Transverse colon (tissue), 4 donors: ENCODE measurements around the gene PRKAG1. TPM values are rescaled to one million over a fixed set of nuclear protein-coding genes. Genes with fewer than 3 reads are reported as not detected.

Experiments
- DNase-seq: peaks from one replicate; pipeline ENCODE4 v3.0.0-alpha.2; 2019
- H3K27ac ChIP-seq, 4 donors: fragments of 200-600 bp; sonication (generic); 2 replicates each; pipeline ENCODE4 v1.5.1; 2016 to 2018; ENCODE audit warnings: inconsistent platforms in 4 of 4
- H3K27me3 ChIP-seq: fragments of 200-600 bp; sonication (generic); 2 replicates; pipeline ENCODE4 v1.5.1; 2017; ENCODE audit warnings: inconsistent platforms
- H3K36me3 ChIP-seq, 4 donors: fragments of 200-600 bp; sonication (generic); 2 replicates each; pipeline ENCODE4 v1.5.1; 2017 to 2019; ENCODE audit warnings: inconsistent platforms in 4 of 4
- H3K4me1 ChIP-seq, 4 donors: fragments of 200-600 bp; sonication (generic); 2 replicates each; pipeline ENCODE4 v1.5.1; 2017 to 2020; ENCODE audit warnings: inconsistent platforms in 4 of 4
- H3K4me3 ChIP-seq, 4 donors: fragments of 200-600 bp; sonication (generic); 1 replicate in 1 of 4; 2 replicates in 3 of 4; pipeline versions ENCODE4 v1.5.1 to v1.6.1; 2017 to 2019; ENCODE audit warnings: inconsistent platforms in 4 of 4
- H3K9me3 ChIP-seq, 2 donors: fragments of 200-600 bp; sonication (generic); 2 replicates each; pipeline ENCODE4 v1.5.1; 2017 to 2019; ENCODE audit warnings: inconsistent platforms in 2 of 2
- EP300 ChIP-seq: sonication (generic); formaldehyde crosslinking; IDR thresholded peaks from one replicate; pipeline ENCODE4 v1.6.1; 2017; ENCODE audit warnings: antibody characterized with exemption, low read depth
- POLR2A ChIP-seq: fragments of 450-650 bp; IDR thresholded peaks from one replicate; pipeline ENCODE4 v1.6.1; 2016; ENCODE audit warnings: antibody characterized with exemption, mild to moderate bottlenecking, moderate library complexity
- POLR2AphosphoS5 ChIP-seq, 3 donors: sonication (generic); formaldehyde crosslinking; IDR thresholded peaks; one replicate each; pipeline ENCODE4 v1.6.1; 2016; ENCODE audit warnings: antibody characterized with exemption in 3 of 3
- WGBS, 2 donors: methylation state at CpG; one replicate each; pipeline ENCODE4 v1.1.5; 2018; ENCODE audit warnings: low coverage in 1 of 2; 5-methylcytosine and 5-hydroxymethylcytosine counted together
- in situ Hi-C, 4 donors: fragments of 200-750 bp; cut with MboI; loops; one replicate each; pipeline versions ENCODE4 v1.15.0 to v1.15.1; 2017; ENCODE audit warnings: low sequenced_read_pairs in 3 of 4, low pct_ligation_motif_present in 1 of 4, low pct_unique_long_range_greater_than_20kb in 1 of 4
- intact Hi-C: fragments of 100-400 bp; cut with DNase I; formaldehyde crosslinking; loops from one replicate; pipeline ENCODE4 v1.15.1; 2023; ENCODE audit warnings: low total_unique reads
- total RNA-seq, 4 donors: library from RNA; depleted of rRNA; stranded (reverse); fragments of >200 nt; gene quantifications; one replicate each; pipeline ENCODE4 v1.1.0, GENCODE V29; 2016
- TF ChIP-seq, protein P1 (sequence below), 5 experiments: fragments of 200-600 bp in 3 of 5; fragments of 450-650 bp in 2 of 5; sonication (generic) in 3 of 5; IDR thresholded peaks; 1 replicate in 2 of 5; 2 replicates in 3 of 5; pipeline ENCODE4 v1.5.1; 2016 to 2017; ENCODE audit warnings: antibody characterized with exemption in 5 of 5, inconsistent platforms in 3 of 5, mild to moderate bottlenecking in 2 of 5, moderate library complexity in 1 of 5

PRKAG1 gene
- total RNA-seq, 4 donors from 2014 or later = 21.7 to 44.0 (median 42.3) TPM

DNA sequence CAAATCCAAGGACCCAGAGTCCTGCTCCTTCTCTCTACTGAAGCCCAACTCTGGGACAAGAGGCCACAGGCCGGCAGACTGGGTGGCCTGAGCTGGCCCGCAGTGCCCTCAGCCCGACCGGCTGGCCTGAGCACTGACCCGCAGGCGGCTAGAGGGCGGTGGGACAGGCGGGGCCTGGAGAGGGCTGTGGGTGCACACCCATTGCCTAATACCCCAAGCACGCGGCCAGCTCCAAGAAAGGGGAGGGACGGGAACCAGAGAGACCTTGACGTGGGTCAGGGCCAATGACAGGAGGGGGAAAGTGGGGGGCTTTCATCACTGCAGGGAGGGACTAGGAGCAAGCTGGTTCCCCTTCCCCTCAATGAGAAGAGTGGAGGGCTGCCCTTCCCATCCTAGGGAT lies 45.0 kb downstream of the PRKAG1 start:
- no peak for DNase-seq
- in situ Hi-C loops = no loop called here
- WGBS, 2 donors = 0 to 20% methylated on average over 2 to 12 of the region's 12 CpGs
- peaks cover 15 to 52% (median 41%) of the 10 kb centered on the region in 4 donors for H3K4me1 ChIP-seq
- no peak overlapping the region for H3K4me3 ChIP-seq
- intact Hi-C loops = no loop called here
- H3K9me3 ChIP-seq = no peaks in the 10 kb centered on the region
- H3K27ac ChIP-seq = no peak overlapping the region
- peaks cover 93% of the 10 kb centered on the region for H3K27me3 ChIP-seq
- no peaks in the 10 kb centered on the region for H3K36me3 ChIP-seq
- TF ChIP-seq EP300 = no peak
- TF ChIP-seq, protein P1, sequence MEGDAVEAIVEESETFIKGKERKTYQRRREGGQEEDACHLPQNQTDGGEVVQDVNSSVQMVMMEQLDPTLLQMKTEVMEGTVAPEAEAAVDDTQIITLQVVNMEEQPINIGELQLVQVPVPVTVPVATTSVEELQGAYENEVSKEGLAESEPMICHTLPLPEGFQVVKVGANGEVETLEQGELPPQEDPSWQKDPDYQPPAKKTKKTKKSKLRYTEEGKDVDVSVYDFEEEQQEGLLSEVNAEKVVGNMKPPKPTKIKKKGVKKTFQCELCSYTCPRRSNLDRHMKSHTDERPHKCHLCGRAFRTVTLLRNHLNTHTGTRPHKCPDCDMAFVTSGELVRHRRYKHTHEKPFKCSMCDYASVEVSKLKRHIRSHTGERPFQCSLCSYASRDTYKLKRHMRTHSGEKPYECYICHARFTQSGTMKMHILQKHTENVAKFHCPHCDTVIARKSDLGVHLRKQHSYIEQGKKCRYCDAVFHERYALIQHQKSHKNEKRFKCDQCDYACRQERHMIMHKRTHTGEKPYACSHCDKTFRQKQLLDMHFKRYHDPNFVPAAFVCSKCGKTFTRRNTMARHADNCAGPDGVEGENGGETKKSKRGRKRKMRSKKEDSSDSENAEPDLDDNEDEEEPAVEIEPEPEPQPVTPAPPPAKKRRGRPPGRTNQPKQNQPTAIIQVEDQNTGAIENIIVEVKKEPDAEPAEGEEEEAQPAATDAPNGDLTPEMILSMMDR (IDR thresholded peaks at IDR 0.05) = no peak
- TF ChIP-seq POLR2A = no peak
- no peak for TF ChIP-seq POLR2AphosphoS5 (IDR thresholded peaks at IDR 0.05)

DNA sequence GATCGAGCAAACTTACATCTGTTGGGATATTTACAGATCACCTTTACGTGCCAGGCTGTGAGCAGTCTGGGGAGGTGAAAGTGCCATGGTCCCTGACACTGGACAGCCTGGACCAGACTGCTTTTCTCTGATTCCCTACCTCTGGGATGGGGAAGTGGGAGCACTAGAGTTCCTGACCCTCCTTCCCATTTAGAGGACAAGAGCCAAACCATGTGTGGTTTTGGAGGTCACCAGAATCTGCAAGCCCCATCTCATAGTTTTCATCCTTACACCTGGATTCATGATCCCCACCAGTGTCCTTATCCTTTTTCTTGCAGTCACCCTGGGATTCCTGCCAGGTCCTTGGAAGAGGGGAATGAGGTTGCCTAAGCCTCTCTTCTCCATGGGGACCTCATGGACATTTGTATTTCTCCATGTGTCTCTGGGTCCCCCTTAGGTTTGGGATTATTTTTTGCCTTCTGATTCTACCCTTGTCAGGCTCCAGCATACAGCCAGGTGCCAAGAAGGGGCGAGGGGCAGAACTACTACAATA lies 45.6 kb downstream of the PRKAG1 start:
- Histone ChIP-seq H3K27me3 (peaks cover 88% of the 10 kb centered on the region), H3K27ac (no peak overlapping the region), H3K4me3 (no peak overlapping the region), H3K4me1 (peaks cover 9 to 46% (median 36%) of the 10 kb centered on the region in 4 donors), H3K9me3 (no peaks in the 10 kb centered on the region), H3K36me3 (no peaks in the 10 kb centered on the region)
- intact Hi-C loops (no loop called here), in situ Hi-C loops (no loop called here)
- TF ChIP-seq, protein P1 (IDR thresholded peaks at IDR 0.05) = no peak
- TF ChIP-seq POLR2AphosphoS5 (IDR thresholded peaks at IDR 0.05) (no peak), POLR2A (no peak), EP300 (no peak)
- no peak for DNase-seq
- WGBS, 2 donors = 29% methylated on average over 3 of the region's 3 CpGs; no CpG with 5 or more reads in 1 of the 2 donors

DNA sequence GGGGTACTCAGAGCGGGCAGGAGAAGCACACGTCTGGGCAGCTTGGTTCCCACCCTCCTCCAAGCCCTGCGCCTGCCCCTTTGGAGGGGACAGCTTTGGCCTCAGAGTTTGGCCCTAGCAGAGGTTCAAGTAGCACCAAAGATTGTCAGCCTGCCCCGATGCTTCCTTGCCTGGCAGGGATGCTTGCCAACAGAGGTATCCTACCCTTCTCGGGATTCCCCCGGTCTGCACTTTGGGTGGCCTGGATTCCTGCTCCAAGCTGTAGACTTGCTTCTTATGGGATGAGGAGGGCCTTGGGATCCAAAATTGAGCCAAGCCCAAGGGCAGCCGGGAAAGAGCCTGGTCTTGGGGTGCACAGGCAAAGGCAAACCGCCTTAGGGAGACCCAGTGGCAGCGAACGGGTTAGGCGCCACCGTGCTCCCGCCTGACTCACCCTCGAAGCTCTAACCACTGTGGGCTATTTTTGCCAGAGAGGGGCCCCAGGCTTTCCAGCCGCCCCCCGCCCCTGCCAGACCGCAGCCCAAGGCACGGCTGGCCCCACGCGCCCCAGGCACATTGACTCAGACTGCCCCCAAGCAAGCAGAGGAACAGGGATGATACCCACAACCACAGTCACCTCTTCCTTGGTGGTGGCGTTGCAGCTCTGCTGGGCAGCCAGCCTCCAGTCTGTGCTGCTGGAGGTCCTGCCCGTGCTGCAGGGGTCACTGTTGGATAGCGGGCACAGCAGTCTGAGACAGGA lies 46.2 kb downstream of the PRKAG1 start:
- in situ Hi-C loops = no loop called here
- no peaks in the 10 kb centered on the region for H3K9me3 ChIP-seq
- WGBS, 2 donors = 19% methylated on average over 12 of the region's 23 CpGs; no CpG with 5 or more reads in 1 of the 2 donors

DNA sequence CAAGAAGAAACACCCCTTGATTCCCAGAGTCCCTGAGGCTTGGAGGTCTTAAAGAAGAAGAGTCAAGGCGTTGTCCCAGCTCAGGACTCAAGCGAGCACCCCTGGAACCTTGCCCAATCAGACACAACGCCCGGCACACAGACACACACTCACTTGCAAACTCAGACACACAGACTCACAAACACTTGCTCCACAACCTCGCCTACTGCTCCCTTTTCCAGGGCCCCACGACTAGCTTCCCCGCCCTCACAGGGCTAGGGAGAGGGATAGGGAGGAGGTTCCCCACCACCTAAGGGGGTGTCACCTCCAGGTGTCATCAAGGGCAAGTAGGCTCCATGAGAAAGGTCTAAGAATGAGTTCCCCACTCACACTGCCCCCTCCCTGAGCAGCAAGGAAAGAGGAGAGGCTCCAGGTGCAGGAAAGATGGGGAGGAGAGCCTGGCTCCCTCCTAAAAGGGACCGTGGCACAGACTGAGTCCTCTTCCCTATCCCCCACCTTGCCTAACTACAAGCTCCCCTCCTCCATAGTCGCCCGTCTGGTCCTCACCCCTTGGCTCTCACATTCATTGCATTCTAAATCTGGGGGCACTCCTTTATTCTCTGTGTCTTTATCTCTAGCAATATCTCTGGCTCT lies 47.8 kb downstream of the PRKAG1 start:
- H3K27ac ChIP-seq = no peak overlapping the region
- H3K27me3 ChIP-seq = peaks cover 67% of the 10 kb centered on the region
- intact Hi-C loops (no loop called here), in situ Hi-C loops (no loop called here)
- H3K9me3 ChIP-seq = no peaks in the 10 kb centered on the region
- H3K4me1 ChIP-seq = peaks cover 9 to 38% (median 32%) of the 10 kb centered on the region in 4 donors
- no peaks in the 10 kb centered on the region for H3K36me3 ChIP-seq
- no peak for TF ChIP-seq POLR2AphosphoS5 (IDR thresholded peaks at IDR 0.05)
- DNase-seq = no peak
- WGBS, 2 donors = 41% methylated on average over 8 of the region's 10 CpGs; no CpG with 5 or more reads in 1 of the 2 donors
- H3K4me3 ChIP-seq = peak overlapping the region in 1 of 4 donors; percentile 35

More for the DNA sequence above, 46.2 kb downstream of the PRKAG1 start:
- Histone ChIP-seq H3K27me3 (peaks cover 81% of the 10 kb centered on the region), H3K27ac (no peak overlapping the region), H3K4me3 (no peak overlapping the region), H3K4me1 (peaks cover 9 to 40% (median 32%) of the 10 kb centered on the region in 4 donors), H3K36me3 (no peaks in the 10 kb centered on the region)
- no peak for DNase-seq
- TF ChIP-seq POLR2AphosphoS5 (IDR thresholded peaks at IDR 0.05) = no peak
- TF ChIP-seq, protein P1 (IDR thresholded peaks at IDR 0.05) = no peak
- TF ChIP-seq EP300 = no peak
- intact Hi-C loops = no loop called here
